Activated CD8-positive, alpha-beta T cell treated with anti-CD3 and anti-CD28 coated beads for 36 hours (primary cell): ENCODE results near the gene KRT16. TPM values are rescaled to one million over a fixed set of nuclear protein-coding genes. Genes with fewer than 3 reads are reported as not detected.
"Not testable (repeated sequence)": the region's sequence is repeated elsewhere in the genome, so short reads cannot be mapped to it uniquely, and the experiment has no call there.

Experiments
- ATAC-seq: fragments of 200-7000 bp; cut with Tn5 transposase; one replicate; pipeline ENCODE4 v1.10.0; 2021; ENCODE audit warnings: mild to moderate bottlenecking, moderate library complexity
- CTCF ChIA-PET: fragments of 350-600 bp; sonication (Branson Sonifier 250); formaldehyde crosslinking; loops from one replicate; lab custom pipeline; 2021; ENCODE audit warnings: antibody characterized with exemption; lab: Charles Lee
- POLR2A ChIA-PET: fragments of 350-600 bp; sonication (Branson Sonifier 250); formaldehyde crosslinking; loops from one replicate; lab custom pipeline; 2021; ENCODE audit warnings: antibody characterized with exemption; lab: Charles Lee
- DNase-seq: peaks from one replicate; pipeline ENCODE4 v3.0.0-alpha.2; 2020
- H3K27ac Mint-ChIP-seq: one replicate; pipeline ENCODE4 v1.8.0; 2021; ENCODE audit warnings: mild to moderate bottlenecking, mixed read lengths
- H3K27me3 Mint-ChIP-seq: one replicate; pipeline ENCODE4 v1.8.0; 2021; ENCODE audit warnings: mixed read lengths
- H3K36me3 Mint-ChIP-seq: one replicate; pipeline ENCODE4 v1.8.0; 2021; ENCODE audit warnings: low read depth, mixed read lengths
- H3K4me1 Mint-ChIP-seq: one replicate; pipeline ENCODE4 v1.8.0; 2021; ENCODE audit warnings: low read depth, mixed read lengths
- H3K4me3 Mint-ChIP-seq: one replicate; pipeline ENCODE4 v1.8.0; 2021; ENCODE audit warnings: mild to moderate bottlenecking, moderate library complexity, mixed read lengths
- H3K9me3 Mint-ChIP-seq: one replicate; pipeline ENCODE4 v1.8.0; 2021; ENCODE audit warnings: mixed read lengths
- CTCF ChIP-seq: fragments of 200-600 bp; IDR thresholded peaks from one replicate; pipeline ENCODE4 v1.8.0; 2022; ENCODE audit warnings: antibody characterized with exemption, mild to moderate bottlenecking
- intact Hi-C: fragments of 100-400 bp; cut with micrococcal nuclease; formaldehyde crosslinking; loops from one replicate; pipeline ENCODE4 v1.10.0; 2022
- total RNA-seq, 2 experiments: library from RNA; stranded (reverse); gene quantifications; one replicate each; pipeline ENCODE4 v1.2.3, GENCODE V29; 2021

The KRT16 gene
- total RNA-seq, 2 experiments from 2014 or later, result not detected

- H3K27ac Mint-ChIP-seq, result no peak overlapping the region
- no peak for DNase-seq
- no peaks in the 10 kb centered on the region for H3K4me1 Mint-ChIP-seq
- POLR2A ChIA-PET, result no interaction called here
- no peaks in the 10 kb centered on the region for H3K9me3 Mint-ChIP-seq
- H3K4me3 Mint-ChIP-seq, result no peak overlapping the region
- H3K27me3 Mint-ChIP-seq, result peaks cover 4% of the 10 kb centered on the region
- no peaks in the 10 kb centered on the region for H3K36me3 Mint-ChIP-seq
- CTCF ChIA-PET, result no interaction called here
- intact Hi-C loops, result no loop called here
- no peak for TF ChIP-seq CTCF
- ATAC-seq, result no peak
These were observed 5.9 kb upstream of the KRT16 start for GRCh38 chr17:41618341-41619035.

GRCh38 chr17:41617698-41618097, 5.1 kb upstream of the KRT16 start:
- ATAC-seq (no peak), DNase-seq (no peak)
- Mint-ChIP-seq H3K4me3 (no peak overlapping the region), H3K36me3 (no peaks in the 10 kb centered on the region), H3K27ac (no peak overlapping the region), H3K9me3 (no peaks in the 10 kb centered on the region), H3K27me3 (peaks cover 4% of the 10 kb centered on the region), H3K4me1 (no peaks in the 10 kb centered on the region)
- intact Hi-C loops, result no loop called here
- ChIA-PET POLR2A (no interaction called here), CTCF (no interaction called here)
- TF ChIP-seq CTCF, result no peak

GRCh38 chr17:41617136-41617535, 4.6 kb upstream of the KRT16 start:
- no peak for TF ChIP-seq CTCF
- intact Hi-C loops, result no loop called here
- H3K36me3 Mint-ChIP-seq, result no peaks in the 10 kb centered on the region
- ChIA-PET CTCF (no interaction called here), POLR2A (no interaction called here)
- no peaks in the 10 kb centered on the region for H3K4me1 Mint-ChIP-seq
- no peak for ATAC-seq
- no peak overlapping the region for H3K4me3 Mint-ChIP-seq
- H3K27ac Mint-ChIP-seq, result no peak overlapping the region
- no peaks in the 10 kb centered on the region for H3K9me3 Mint-ChIP-seq
- no peak for DNase-seq
- peaks cover 4% of the 10 kb centered on the region for H3K27me3 Mint-ChIP-seq

- H3K4me3 Mint-ChIP-seq, POLR2A ChIA-PET, CTCF ChIA-PET, H3K4me1 Mint-ChIP-seq, intact Hi-C loops, ATAC-seq, H3K27me3 Mint-ChIP-seq, H3K9me3 Mint-ChIP-seq, H3K36me3 Mint-ChIP-seq, DNase-seq, H3K27ac Mint-ChIP-seq: not testable (repeated sequence)
These were observed 3.9 kb upstream of the KRT16 start for GRCh38 chr17:41616486-41616885.

- H3K4me3 Mint-ChIP-seq, result no peak overlapping the region
- no peak overlapping the region for H3K27ac Mint-ChIP-seq
- ChIA-PET POLR2A (no interaction called here), CTCF (no interaction called here)
- no peaks in the 10 kb centered on the region for H3K4me1 Mint-ChIP-seq
- no peak for TF ChIP-seq CTCF
- DNase-seq (no peak), ATAC-seq (no peak)
- no peaks in the 10 kb centered on the region for H3K9me3 Mint-ChIP-seq
- H3K36me3 Mint-ChIP-seq, result no peaks in the 10 kb centered on the region
- intact Hi-C loops, result no loop called here
- peaks cover 7% of the 10 kb centered on the region for H3K27me3 Mint-ChIP-seq
These were observed 2.9 kb upstream of the KRT16 start for GRCh38 chr17:41615454-41615853.

- ATAC-seq, DNase-seq, H3K4me3 Mint-ChIP-seq, H3K36me3 Mint-ChIP-seq, CTCF ChIA-PET, H3K27ac Mint-ChIP-seq, H3K9me3 Mint-ChIP-seq, H3K4me1 Mint-ChIP-seq, intact Hi-C loops: not testable (repeated sequence)
- H3K27me3 Mint-ChIP-seq, result peaks cover 11% of the 10 kb centered on the region
- POLR2A ChIA-PET, result interaction anchor here (0.6 kb wide), 1 partner anchor 64 kb away, joined by 3 read pairs; no protein-coding TSS in a partner anchor
These were observed 2.2 kb upstream of the KRT16 start for GRCh38 chr17:41614767-41615166.
